GM23338 (cell line): ENCODE results near the gene HLCS. TPM values are rescaled to one million over a fixed set of nuclear protein-coding genes. Genes with fewer than 3 reads are reported as not detected.

Experiments
- ATAC-seq: fragments of 200-7000 bp; cut with Tn5 transposase; 3 replicates; pipeline ENCODE4 v1.9.1; 2020
- DNase-seq: peaks from one replicate; pipeline ENCODE4 v3.0.0-alpha.2; 2015; ENCODE audit warnings: low spot score
- H2AFZ ChIP-seq: fragments of 200-600 bp; sonication (generic); 2 replicates; pipeline ENCODE4 v1.8.0; 2016; ENCODE audit warnings: antibody characterized with exemption, mild to moderate bottlenecking, moderate library complexity
- H3F3A ChIP-seq: fragments of 200-600 bp; sonication (generic); replicated peaks from 2 replicates; pipeline ENCODE4 v1.8.0; 2017; ENCODE audit warnings: antibody characterized with exemption, mixed run types, low read depth
- H3K27ac ChIP-seq: fragments of 200-600 bp; sonication (generic); 2 replicates; pipeline ENCODE4 v1.6.1; 2016; ENCODE audit warnings: low read depth
- H3K27me3 ChIP-seq: fragments of 200-600 bp; sonication (generic); 2 replicates; pipeline ENCODE4 v1.8.0; 2016; ENCODE audit warnings: mild to moderate bottlenecking, mixed run types, moderate library complexity; ENCODE audit not compliant: insufficient read depth
- H3K36me3 ChIP-seq: fragments of 200-600 bp; sonication (generic); 2 replicates; pipeline ENCODE4 v1.8.0; 2016; ENCODE audit warnings: mild to moderate bottlenecking; ENCODE audit not compliant: insufficient read depth
- H3K4me1 ChIP-seq: fragments of 200-600 bp; sonication (generic); 2 replicates; pipeline ENCODE4 v1.8.0; 2016; ENCODE audit warnings: mild to moderate bottlenecking, moderate library complexity; ENCODE audit not compliant: insufficient read depth
- H3K4me2 ChIP-seq: fragments of 200-600 bp; sonication (generic); 2 replicates; pipeline ENCODE4 v1.7.1; 2017; ENCODE audit warnings: mixed run types
- H3K4me3 ChIP-seq: fragments of 200-600 bp; sonication (generic); 2 replicates; pipeline ENCODE4 v1.6.1; 2016; ENCODE audit warnings: mixed run types
- H3K79me2 ChIP-seq: fragments of 200-600 bp; sonication (generic); replicated peaks from 2 replicates; pipeline ENCODE4 v1.8.0; 2017; ENCODE audit warnings: mild to moderate bottlenecking; ENCODE audit not compliant: insufficient read depth
- H3K9me2 ChIP-seq: fragments of 200-600 bp; sonication (generic); 2 replicates; pipeline ENCODE4 v1.8.0; 2017; ENCODE audit not compliant: insufficient read depth
- H4K20me1 ChIP-seq: fragments of 200-600 bp; sonication (generic); replicated peaks from 2 replicates; pipeline ENCODE4 v1.8.0; 2017; ENCODE audit warnings: mild to moderate bottlenecking; ENCODE audit not compliant: insufficient read depth
- H3K27ac Mint-ChIP-seq: 2 replicates; pipeline ENCODE4 v1.8.0; 2020; ENCODE audit warnings: inconsistent platforms, mild to moderate bottlenecking, moderate library complexity, mixed read lengths
- H3K27me3 Mint-ChIP-seq: 3 replicates; pipeline ENCODE4 v1.8.0; 2022; ENCODE audit warnings: low read depth, mild to moderate bottlenecking, moderate library complexity, mixed read lengths, inconsistent platforms; ENCODE audit not compliant: insufficient read depth, poor library complexity
- H3K36me3 Mint-ChIP-seq: 3 replicates; pipeline ENCODE4 v1.8.0; 2021; ENCODE audit warnings: low read depth, mild to moderate bottlenecking, inconsistent platforms, moderate library complexity, mixed read lengths
- H3K4me1 Mint-ChIP-seq: 3 replicates; pipeline ENCODE4 v1.8.0; 2020; ENCODE audit warnings: mild to moderate bottlenecking, inconsistent platforms, mixed read lengths
- H3K4me3 Mint-ChIP-seq: 3 replicates; pipeline ENCODE4 v1.8.0; 2021; ENCODE audit warnings: moderate library complexity, mild to moderate bottlenecking, inconsistent platforms, mixed read lengths
- H3K9me3 Mint-ChIP-seq: 3 replicates; pipeline ENCODE4 v1.8.0; 2020; ENCODE audit warnings: moderate library complexity, mild to moderate bottlenecking, inconsistent platforms, mixed read lengths
- JUNB ChIP-seq: IDR thresholded peaks from one replicate; pipeline ENCODE4 v1.6.1; 2016; ENCODE audit warnings: antibody characterized with exemption; ENCODE audit not compliant: unreplicated experiment
- POLR2AphosphoS5 ChIP-seq: IDR thresholded peaks from 2 replicates; pipeline ENCODE4 v1.6.1; 2016; ENCODE audit warnings: antibody characterized with exemption, low read depth
- STAT1 ChIP-seq: IDR thresholded peaks from one replicate; pipeline ENCODE4 v1.6.1; 2016; ENCODE audit warnings: antibody characterized with exemption; ENCODE audit not compliant: unreplicated experiment
- ZNF114 ChIP-seq: fragments of 250-450 bp; sonication (Bioruptor Pico); IDR thresholded peaks from 2 replicates; pipeline ENCODE4 v1.5.0; 2020; ENCODE audit warnings: mild to moderate bottlenecking, moderate library complexity
- polyA plus RNA-seq: library from polyadenylated mRNA; unstranded; fragments of >200 nt; fragmentation: Nextera tagmentation; extraction: Ambion mirVana; gene quantifications from 2 replicates; pipeline ENCODE4 v1.2.1, GENCODE V29; 2016
- total RNA-seq: library from RNA; depleted of rRNA; stranded (reverse); fragments of >200 nt; shearing (Covaris generic); gene quantifications from 2 replicates; pipeline ENCODE4 v1.2.3, GENCODE V29; 2014
- TF ChIP-seq, protein P1 (sequence below): fragments of 250-450 bp; sonication (Bioruptor Pico); IDR thresholded peaks from 2 replicates; pipeline ENCODE4 v1.5.0; 2020; ENCODE audit warnings: mild to moderate bottlenecking, moderate library complexity
- TF ChIP-seq, protein P2 (sequence below), 2 experiments: fragments of 200-600 bp in 1 of 2; sonication (generic) in 1 of 2; conservative IDR thresholded peaks; 2 replicates each; pipeline versions ENCODE4 v1.5.1 to v1.6.1; 2016 to 2017; ENCODE audit warnings: antibody characterized with exemption in 2 of 2, low read depth in 2 of 2, mild to moderate bottlenecking in 2 of 2, moderate library complexity in 1 of 2

HLCS gene
- total and polyA plus RNA-seq, 2 experiments from 2014 or later: 6.1 to 14.7 TPM

DNA sequence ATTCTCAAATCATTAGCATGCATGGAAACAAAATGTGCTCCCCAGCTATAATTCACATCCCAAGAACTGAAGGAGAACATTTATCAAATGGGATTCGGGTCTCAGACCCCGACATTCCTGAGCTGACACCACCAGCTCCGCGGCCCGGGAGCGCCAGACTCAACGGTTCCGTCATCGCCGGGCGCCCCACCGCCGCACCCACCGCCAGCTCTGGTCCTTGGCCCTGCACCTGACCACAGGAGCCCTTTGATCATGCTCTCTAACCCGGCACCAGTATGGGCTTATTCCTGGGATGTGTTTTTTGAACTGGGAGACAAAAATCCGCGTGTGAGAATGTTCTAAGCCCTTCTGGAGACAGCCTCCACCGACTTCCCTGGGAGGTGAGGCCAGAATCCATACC lies 43.6 kb downstream of the HLCS start (continued):
- TF ChIP-seq, protein P1, sequence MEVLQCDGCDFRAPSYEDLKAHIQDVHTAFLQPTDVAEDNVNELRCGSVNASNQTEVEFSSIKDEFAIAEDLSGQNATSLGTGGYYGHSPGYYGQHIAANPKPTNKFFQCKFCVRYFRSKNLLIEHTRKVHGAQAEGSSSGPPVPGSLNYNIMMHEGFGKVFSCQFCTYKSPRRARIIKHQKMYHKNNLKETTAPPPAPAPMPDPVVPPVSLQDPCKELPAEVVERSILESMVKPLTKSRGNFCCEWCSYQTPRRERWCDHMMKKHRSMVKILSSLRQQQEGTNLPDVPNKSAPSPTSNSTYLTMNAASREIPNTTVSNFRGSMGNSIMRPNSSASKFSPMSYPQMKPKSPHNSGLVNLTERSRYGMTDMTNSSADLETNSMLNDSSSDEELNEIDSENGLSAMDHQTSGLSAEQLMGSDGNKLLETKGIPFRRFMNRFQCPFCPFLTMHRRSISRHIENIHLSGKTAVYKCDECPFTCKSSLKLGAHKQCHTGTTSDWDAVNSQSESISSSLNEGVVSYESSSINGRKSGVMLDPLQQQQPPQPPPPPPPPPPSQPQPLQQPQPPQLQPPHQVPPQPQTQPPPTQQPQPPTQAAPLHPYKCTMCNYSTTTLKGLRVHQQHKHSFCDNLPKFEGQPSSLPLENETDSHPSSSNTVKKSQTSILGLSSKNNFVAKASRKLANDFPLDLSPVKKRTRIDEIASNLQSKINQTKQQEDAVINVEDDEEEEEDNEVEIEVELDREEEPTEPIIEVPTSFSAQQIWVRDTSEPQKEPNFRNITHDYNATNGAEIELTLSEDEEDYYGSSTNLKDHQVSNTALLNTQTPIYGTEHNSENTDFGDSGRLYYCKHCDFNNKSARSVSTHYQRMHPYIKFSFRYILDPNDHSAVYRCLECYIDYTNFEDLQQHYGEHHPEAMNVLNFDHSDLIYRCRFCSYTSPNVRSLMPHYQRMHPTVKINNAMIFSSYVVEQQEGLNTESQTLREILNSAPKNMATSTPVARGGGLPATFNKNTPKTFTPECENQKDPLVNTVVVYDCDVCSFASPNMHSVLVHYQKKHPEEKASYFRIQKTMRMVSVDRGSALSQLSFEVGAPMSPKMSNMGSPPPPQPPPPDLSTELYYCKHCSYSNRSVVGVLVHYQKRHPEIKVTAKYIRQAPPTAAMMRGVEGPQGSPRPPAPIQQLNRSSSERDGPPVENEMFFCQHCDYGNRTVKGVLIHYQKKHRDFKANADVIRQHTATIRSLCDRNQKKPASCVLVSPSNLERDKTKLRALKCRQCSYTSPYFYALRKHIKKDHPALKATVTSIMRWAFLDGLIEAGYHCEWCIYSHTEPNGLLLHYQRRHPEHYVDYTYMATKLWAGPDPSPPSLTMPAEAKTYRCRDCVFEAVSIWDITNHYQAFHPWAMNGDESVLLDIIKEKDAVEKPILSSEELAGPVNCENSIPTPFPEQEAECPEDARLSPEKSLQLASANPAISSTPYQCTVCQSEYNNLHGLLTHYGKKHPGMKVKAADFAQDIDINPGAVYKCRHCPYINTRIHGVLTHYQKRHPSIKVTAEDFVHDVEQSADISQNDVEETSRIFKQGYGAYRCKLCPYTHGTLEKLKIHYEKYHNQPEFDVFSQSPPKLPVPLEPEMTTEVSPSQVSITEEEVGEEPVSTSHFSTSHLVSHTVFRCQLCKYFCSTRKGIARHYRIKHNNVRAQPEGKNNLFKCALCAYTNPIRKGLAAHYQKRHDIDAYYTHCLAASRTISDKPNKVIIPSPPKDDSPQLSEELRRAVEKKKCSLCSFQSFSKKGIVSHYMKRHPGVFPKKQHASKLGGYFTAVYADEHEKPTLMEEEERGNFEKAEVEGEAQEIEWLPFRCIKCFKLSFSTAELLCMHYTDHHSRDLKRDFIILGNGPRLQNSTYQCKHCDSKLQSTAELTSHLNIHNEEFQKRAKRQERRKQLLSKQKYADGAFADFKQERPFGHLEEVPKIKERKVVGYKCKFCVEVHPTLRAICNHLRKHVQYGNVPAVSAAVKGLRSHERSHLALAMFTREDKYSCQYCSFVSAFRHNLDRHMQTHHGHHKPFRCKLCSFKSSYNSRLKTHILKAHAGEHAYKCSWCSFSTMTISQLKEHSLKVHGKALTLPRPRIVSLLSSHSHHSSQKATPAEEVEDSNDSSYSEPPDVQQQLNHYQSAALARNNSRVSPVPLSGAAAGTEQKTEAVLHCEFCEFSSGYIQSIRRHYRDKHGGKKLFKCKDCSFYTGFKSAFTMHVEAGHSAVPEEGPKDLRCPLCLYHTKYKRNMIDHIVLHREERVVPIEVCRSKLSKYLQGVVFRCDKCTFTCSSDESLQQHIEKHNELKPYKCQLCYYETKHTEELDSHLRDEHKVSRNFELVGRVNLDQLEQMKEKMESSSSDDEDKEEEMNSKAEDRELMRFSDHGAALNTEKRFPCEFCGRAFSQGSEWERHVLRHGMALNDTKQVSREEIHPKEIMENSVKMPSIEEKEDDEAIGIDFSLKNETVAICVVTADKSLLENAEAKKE (CRISPR knock-in tag): no peak
- no peak for TF ChIP-seq ZNF114 (CRISPR knock-in tag)

DNA sequence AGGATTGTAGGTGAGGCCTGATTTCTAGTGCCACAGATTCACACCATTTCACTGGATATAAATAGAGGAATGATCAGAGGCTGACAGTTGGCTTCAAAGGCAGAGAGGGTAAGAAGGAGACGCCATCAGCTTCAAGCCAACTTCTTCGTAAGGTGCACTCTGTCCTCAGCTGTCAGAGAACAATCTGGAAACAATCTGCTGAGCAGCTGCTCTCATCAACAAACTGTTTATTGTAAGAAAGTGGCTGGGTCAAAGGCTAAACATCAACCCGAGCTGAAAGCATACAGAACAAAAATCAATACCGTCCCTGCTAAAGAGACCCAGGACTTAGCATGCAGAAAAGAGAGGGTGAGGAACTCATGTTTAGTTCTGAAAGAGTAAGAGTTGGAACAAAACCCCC lies 48.2 kb downstream of the HLCS start:
- no peak overlapping the region for H3K27ac ChIP-seq
- H3K27ac Mint-ChIP-seq: no peak overlapping the region
- H3K4me3 ChIP-seq: no peak overlapping the region
- H3K79me2 ChIP-seq: no peaks in the 10 kb centered on the region
- H3F3A ChIP-seq: no peaks in the 10 kb centered on the region
- no peaks in the 10 kb centered on the region for H3K36me3 ChIP-seq
- no peaks in the 10 kb centered on the region for H3K9me2 ChIP-seq
- ATAC-seq (no peak), DNase-seq (no peak)
- H3K4me1 Mint-ChIP-seq: peaks cover 33% of the 10 kb centered on the region
- H3K4me1 ChIP-seq: peaks cover 31% of the 10 kb centered on the region
- no peak overlapping the region for H3K4me2 ChIP-seq
- no peak for TF ChIP-seq STAT1
- TF ChIP-seq JUNB: no peak
- TF ChIP-seq POLR2AphosphoS5: no peak
- TF ChIP-seq, protein P1 (CRISPR knock-in tag): no peak
- TF ChIP-seq, protein P2, sequence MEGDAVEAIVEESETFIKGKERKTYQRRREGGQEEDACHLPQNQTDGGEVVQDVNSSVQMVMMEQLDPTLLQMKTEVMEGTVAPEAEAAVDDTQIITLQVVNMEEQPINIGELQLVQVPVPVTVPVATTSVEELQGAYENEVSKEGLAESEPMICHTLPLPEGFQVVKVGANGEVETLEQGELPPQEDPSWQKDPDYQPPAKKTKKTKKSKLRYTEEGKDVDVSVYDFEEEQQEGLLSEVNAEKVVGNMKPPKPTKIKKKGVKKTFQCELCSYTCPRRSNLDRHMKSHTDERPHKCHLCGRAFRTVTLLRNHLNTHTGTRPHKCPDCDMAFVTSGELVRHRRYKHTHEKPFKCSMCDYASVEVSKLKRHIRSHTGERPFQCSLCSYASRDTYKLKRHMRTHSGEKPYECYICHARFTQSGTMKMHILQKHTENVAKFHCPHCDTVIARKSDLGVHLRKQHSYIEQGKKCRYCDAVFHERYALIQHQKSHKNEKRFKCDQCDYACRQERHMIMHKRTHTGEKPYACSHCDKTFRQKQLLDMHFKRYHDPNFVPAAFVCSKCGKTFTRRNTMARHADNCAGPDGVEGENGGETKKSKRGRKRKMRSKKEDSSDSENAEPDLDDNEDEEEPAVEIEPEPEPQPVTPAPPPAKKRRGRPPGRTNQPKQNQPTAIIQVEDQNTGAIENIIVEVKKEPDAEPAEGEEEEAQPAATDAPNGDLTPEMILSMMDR (conservative IDR thresholded peaks at IDR 0.05; ENCODE audit: low read depth in 2 of 2): no peak
- H3K27me3 Mint-ChIP-seq: peaks cover 2% of the 10 kb centered on the region
- H2AFZ ChIP-seq: no peak overlapping the region
- no peaks in the 10 kb centered on the region for H3K36me3 Mint-ChIP-seq
- H3K27me3 ChIP-seq: no peaks in the 10 kb centered on the region
- H3K9me3 Mint-ChIP-seq: no peaks in the 10 kb centered on the region
- H3K4me3 Mint-ChIP-seq: no peak overlapping the region
- H4K20me1 ChIP-seq: peaks cover 3% of the 10 kb centered on the region; the same call in 1 of the 2 replicates
